GM21423 (cell line): Measurements from ENCODE around the gene ACSS3.
"Not testable (repeated sequence)": the region's sequence is repeated elsewhere in the genome, so short reads cannot be mapped to it uniquely, and the experiment has no call there.

Experiments used
- ATAC-seq: cut with Tn5 transposase; IDR thresholded peaks from one replicate; pipeline ENCODE4 v1.9.1; 2021; ENCODE audit warnings: mild to moderate bottlenecking, moderate library complexity; ENCODE audit not compliant: unreplicated experiment

The ACSS3 gene

GRCh38 chr12:81092053-81092452, 14.2 kb downstream of the ACSS3 start:
- ATAC-seq: no peak

- no peak for ATAC-seq
Measured at GRCh38 chr12:81094718-81095360, 17.0 kb downstream of the ACSS3 start.

GRCh38 chr12:81095501-81096232, 17.8 kb downstream of the ACSS3 start:
- no peak for ATAC-seq

GRCh38 chr12:81105687-81106086, 27.8 kb downstream of the ACSS3 start:
- no peak for ATAC-seq

GRCh38 chr12:81114226-81114625, 36.3 kb downstream of the ACSS3 start:
- ATAC-seq: no peak

- not testable (repeated sequence) for ATAC-seq
Measured at GRCh38 chr12:81119069-81119468, 41.2 kb downstream of the ACSS3 start.

- ATAC-seq: no peak
Measured at GRCh38 chr12:81120961-81121360, 43.1 kb downstream of the ACSS3 start.

GRCh38 chr12:81123611-81124010, 45.7 kb downstream of the ACSS3 start:
- ATAC-seq: no peak

GRCh38 chr12:81125691-81126090, 47.8 kb downstream of the ACSS3 start:
- ATAC-seq: no peak

GRCh38 chr12:81128930-81129554, 51.2 kb downstream of the ACSS3 start:
- peak; percentile 94 for ATAC-seq

- ATAC-seq: no peak
Measured at GRCh38 chr12:81136519-81136918, 58.6 kb downstream of the ACSS3 start.

GRCh38 chr12:81137801-81138200, 59.9 kb downstream of the ACSS3 start:
- ATAC-seq: no peak

- ATAC-seq: no peak
Measured at GRCh38 chr12:81141217-81141616, 63.3 kb downstream of the ACSS3 start.

GRCh38 chr12:81143057-81143456, 65.2 kb downstream of the ACSS3 start:
- ATAC-seq: no peak

GRCh38 chr12:81146228-81147225, 68.6 kb downstream of the ACSS3 start:
- ATAC-seq: no peak

- no peak for ATAC-seq
Measured at GRCh38 chr12:81147292-81147919, 69.5 kb downstream of the ACSS3 start.

GRCh38 chr12:81150382-81150781, 72.5 kb downstream of the ACSS3 start:
- no peak for ATAC-seq

- no peak for ATAC-seq
Measured at GRCh38 chr12:81159856-81160255, 82.0 kb downstream of the ACSS3 start.

GRCh38 chr12:81161680-81162079, 83.8 kb downstream of the ACSS3 start:
- no peak for ATAC-seq

- no peak for ATAC-seq
Measured at GRCh38 chr12:81162391-81163136, 84.7 kb downstream of the ACSS3 start.
